Inflammatory macrophage (primary cell): ENCODE results near the gene RABL3.
"Not testable (repeated sequence)": the region's sequence is repeated elsewhere in the genome, so short reads cannot be mapped to it uniquely, and the experiment has no call there.

Experiments used
- DNase-seq, 2 donors: peaks; one replicate each; pipeline ENCODE4 v3.0.0-alpha.2; 2020 to 2022

Gene RABL3

DNA sequence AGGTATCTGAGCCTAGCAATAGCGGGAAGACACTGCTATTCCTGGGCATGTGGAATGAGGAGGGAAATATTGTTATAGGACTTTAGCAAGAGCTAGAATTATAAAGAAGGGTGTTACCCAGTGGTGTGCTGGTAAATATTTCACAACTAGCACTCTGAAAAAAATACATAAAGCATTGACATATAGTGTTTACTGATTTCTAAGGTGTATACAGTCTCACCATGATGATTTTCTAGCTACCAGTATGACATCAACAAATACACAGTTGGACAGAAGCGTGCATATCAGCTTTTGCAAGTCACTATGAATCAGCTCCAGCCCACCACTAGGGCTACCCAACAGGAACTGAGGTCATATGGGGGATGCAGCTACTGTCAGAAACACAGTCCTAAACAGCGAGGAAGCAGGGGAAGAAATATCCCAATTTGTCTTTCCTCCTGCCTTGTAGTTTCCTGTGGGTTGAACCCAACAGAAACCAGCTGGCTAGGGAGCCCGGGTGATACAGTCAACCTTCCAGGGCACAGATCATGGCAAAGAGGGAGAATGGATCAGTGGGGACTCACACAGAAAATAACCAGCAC is 99.9 kb downstream of the RABL3 start:
- DNase-seq = peak; percentile 85 to 96

DNA sequence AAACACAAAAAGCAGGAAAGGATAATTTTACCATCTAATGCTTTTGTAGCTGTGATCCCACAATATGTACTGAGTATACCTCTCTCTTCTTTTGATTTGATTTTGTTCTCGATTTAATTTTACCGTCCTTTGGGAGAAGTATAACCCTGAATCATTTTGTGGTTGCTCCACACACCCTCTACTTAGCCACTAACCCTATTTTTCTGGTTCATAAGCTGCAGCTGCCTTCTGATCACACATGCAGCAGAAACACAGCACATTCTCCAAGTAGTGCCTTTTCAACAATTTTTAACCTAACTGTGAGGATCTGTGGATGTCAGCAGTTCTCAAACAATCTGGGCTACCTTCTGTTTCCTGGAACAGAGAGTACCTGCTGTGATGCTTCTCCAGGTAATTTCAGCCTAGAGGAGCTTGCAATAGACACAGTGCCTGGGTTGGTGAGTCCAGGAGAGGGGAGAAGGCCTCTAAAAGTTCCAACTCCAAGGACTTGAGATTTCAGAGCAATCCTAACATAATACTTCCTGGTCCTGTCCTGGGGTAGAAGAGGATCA is 100.5 kb downstream of the RABL3 start:
- no peak for DNase-seq

DNA sequence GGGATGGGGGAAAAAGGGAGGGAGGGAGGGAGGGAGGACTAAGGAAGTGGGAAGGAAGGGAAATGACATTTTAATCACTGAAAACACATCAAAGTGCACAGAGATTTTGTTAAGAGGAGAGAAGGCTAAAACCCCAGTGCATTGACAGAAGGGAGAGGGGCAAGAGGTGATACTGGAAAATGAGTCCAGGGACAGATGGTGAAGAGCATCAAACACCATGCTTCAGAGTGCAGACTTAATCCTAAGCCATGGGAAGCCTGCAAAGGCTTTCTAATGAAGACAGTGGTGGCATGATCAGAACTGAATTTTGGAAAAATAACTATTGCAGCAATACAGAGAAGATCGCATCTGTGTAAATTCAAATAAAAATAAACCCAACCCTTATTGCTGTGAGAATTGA is 102.1 kb downstream of the RABL3 start:
- DNase-seq = no peak

DNA sequence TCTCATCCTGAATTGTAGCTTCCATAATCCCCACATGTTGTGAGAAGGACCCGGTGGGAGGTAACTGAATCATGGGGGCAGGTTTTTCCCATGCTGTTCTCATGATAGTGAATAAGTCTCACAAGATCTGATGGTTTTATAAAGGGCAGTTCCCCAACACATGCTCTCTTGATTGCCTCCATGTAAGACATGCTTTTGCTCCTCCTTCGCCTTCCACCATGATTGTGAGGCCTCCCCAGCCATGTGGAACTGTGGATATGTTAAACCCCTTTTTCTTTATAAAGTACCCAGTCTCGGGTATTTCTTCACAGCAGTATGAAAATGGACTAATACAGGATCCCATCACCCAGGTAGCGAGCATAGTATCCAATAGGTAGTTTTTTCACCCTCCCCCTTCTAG is 103.5 kb downstream of the RABL3 start:
- not testable (repeated sequence) for DNase-seq

DNA sequence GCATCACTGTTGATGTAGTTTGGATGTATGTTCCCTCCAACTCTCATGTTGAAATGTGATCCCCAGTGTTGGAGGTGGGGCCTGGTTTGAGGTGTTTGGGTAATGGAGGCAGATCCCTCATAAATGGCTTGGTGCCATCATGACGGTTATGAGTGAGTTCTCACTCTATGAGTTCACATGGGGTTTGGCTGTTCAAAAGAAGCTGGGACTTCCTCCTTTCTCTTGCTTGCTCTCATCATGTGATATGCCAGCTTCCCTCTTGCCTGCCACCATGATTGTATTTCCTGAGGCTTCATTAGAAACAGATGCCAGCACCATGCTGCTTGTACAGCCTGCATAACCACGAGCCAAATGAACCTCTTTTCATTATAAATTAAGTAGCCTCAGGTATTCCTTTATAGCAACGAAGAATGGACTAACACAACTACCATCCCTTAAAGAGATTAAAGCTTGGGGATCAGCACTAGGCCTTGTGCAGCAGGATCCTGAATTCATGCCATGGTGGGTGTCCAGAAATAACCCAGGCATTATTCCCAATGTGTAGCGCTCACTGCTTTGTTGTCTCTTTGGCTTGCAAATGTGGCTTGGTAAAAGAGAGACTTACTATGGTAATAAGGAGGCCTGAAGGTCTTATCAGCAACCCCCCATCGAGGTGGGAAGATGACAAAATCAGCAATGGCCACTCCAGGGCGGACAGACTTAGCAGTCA is 104.3 kb downstream of the RABL3 start:
- DNase-seq = peak; percentile 66 to 75

DNA sequence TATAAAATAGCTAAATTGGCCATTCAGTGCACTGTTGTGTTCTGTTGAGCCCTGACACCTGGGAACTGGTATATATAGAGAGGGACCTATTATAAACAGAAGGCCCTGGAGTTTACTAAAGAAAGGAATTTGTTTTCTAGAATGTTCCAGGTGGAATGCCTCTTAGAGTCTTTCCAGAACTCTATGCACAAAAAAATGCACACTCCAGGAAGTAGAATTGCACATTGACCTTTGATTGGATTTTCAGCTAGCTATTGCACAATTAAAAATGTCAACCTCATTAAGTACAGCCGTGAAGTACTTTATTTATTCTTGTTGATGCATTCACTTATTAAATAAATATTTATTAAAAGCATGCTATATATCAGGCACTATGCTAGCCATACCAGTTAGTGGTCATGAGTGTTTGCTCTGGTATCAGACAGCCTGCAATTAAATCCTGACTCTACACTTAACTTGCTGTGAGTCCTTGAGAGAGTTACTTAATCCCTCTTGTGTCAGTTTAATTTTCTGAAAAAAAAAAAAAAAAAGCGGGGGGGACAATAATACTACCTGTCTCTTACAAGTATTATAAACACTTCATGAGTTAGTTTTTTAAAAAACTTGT is 105.4 kb downstream of the RABL3 start:
- DNase-seq = no peak
